Subcutaneous adipose tissue (tissue), 4 donors: Measurements from ENCODE around the gene WDCP. TPM values are rescaled to one million over a fixed set of nuclear protein-coding genes. Genes with fewer than 3 reads are reported as not detected.

ENCODE experiments used
- small RNA-seq: library from RNA; depleted of rRNA; stranded (forward); fragments of <200 nt; gene quantifications from one replicate; pipeline ENCODE3, GENCODE V24; 2016
- total RNA-seq, 4 donors: library from RNA; depleted of rRNA; stranded (reverse); fragments of >200 nt; gene quantifications; one replicate each; pipeline ENCODE4 v1.1.0, GENCODE V29; 2016
- TF ChIP-seq, protein P1 (sequence below): fragments of 450-650 bp; IDR thresholded peaks from one replicate; pipeline ENCODE4 v1.5.1; 2016; ENCODE audit warnings: low read depth, mild to moderate bottlenecking, control low read depth, antibody characterized with exemption, moderate library complexity

The WDCP gene
- total RNA-seq, 4 donors from 2014 or later = 3.8 to 6.5 (median 5.1) TPM

DNA sequence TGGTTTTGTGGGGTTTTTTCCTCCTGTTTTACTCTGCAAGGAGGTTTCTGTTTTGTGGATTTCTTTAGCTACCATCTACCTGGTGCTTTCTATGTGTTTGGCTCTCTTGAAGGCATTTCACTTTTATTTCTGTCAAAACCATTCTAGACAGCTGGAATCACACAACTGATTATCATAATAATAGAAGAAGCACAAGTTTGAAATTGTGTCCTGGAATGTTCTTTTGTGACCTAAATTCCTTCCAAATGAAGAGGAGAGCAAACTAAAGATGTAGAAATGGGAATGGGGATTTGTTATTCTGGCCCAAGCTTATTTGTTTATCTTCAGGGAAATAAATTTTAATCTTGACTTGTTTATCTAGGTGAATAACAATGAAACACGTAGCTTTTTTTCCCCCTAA, 54.3 kb downstream of the WDCP start:
- TF ChIP-seq, protein P1, sequence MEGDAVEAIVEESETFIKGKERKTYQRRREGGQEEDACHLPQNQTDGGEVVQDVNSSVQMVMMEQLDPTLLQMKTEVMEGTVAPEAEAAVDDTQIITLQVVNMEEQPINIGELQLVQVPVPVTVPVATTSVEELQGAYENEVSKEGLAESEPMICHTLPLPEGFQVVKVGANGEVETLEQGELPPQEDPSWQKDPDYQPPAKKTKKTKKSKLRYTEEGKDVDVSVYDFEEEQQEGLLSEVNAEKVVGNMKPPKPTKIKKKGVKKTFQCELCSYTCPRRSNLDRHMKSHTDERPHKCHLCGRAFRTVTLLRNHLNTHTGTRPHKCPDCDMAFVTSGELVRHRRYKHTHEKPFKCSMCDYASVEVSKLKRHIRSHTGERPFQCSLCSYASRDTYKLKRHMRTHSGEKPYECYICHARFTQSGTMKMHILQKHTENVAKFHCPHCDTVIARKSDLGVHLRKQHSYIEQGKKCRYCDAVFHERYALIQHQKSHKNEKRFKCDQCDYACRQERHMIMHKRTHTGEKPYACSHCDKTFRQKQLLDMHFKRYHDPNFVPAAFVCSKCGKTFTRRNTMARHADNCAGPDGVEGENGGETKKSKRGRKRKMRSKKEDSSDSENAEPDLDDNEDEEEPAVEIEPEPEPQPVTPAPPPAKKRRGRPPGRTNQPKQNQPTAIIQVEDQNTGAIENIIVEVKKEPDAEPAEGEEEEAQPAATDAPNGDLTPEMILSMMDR = no peak

DNA sequence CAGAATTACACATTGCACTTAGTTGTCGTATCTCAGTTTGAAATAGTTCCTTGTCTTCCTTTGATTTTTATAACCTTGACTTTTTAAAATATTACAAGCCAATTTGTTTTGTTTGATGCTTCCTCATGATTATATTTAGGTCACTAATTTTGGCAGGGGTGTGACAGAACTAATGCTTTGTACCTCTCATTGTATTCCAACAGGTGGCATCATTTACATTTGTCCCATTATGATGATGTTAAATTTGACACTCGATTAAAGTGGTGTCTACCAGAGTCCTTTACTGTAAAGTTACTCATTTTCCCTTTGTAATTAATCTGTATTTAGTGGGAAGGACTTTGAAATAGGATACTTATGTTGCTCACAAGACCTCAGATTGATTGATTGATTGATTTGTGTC, 58.8 kb downstream of the WDCP start:
- TF ChIP-seq, protein P1 = no peak

Small RNA genes lying within 50 kb of the gene (small RNA-seq; reads per million reads assigned to genes)
- gene RN7SL610P (not detected), gene RNU6-370P (not detected)

Other genes with a start within 250 kb of the WDCP start
- 10 to 100 TPM; 22.9 to 34.9 (median 28.5) TPM for gene ATAD2B, start 120.3 kb downstream of the WDCP start, total RNA-seq
- gene UBXN2A, start 106.9 kb downstream of the WDCP start, total RNA-seq = 10 to 100 TPM; 13.9 to 17.9 (median 15.0) TPM
- not detected for gene MFSD2B, start 37.3 kb downstream of the WDCP start, total RNA-seq
- gene FKBP1B, start 2.4 kb upstream of the WDCP start, total RNA-seq = 1 to 10 TPM; 3.6 to 8.7 (median 7.3) TPM
- 100 to 1,000 TPM in 1 of 4 donors, 10 to 100 TPM in 3; 54.6 to 162 (median 89.1) TPM for gene SF3B6, start 28.9 kb upstream of the WDCP start, total RNA-seq
- 10 to 100 TPM; 10.4 to 26.8 (median 20.4) TPM for gene TP53I3, start 37.4 kb upstream of the WDCP start, total RNA-seq
- 1 to 10 TPM in 1 of 4 donors, under 1 TPM in 1, not detected in 2; 0.85 to 1.3 TPM for gene PFN4, start 75.9 kb upstream of the WDCP start, total RNA-seq
- 10 to 100 TPM; 27.1 to 43.0 (median 37.1) TPM for gene FAM228B, start 76.1 kb upstream of the WDCP start, total RNA-seq
- 1 to 10 TPM; 1.0 to 8.2 (median 2.4) TPM for gene FAM228A, start 127.7 kb upstream of the WDCP start, total RNA-seq